Prostate gland (tissue), 2 donors: Measurements from ENCODE around the gene TMEM26.

Experiments used
- CTCF ChIP-seq, 4 experiments: fragments of 200-600 bp in 2 of 4; fragments of 450-650 bp in 2 of 4; sonication (generic) in 2 of 4; IDR thresholded peaks; 1 replicate in 3 of 4; 2 replicates in 1 of 4; pipeline ENCODE4 v1.5.1; 2016 to 2019; ENCODE audit warnings: antibody characterized with exemption in 4 of 4, mild to moderate bottlenecking in 2 of 4, moderate library complexity in 2 of 4
- POLR2A ChIP-seq: fragments of 450-650 bp; IDR thresholded peaks from one replicate; pipeline ENCODE4 v1.6.1; 2016; ENCODE audit warnings: antibody characterized with exemption, mild to moderate bottlenecking
- POLR2AphosphoS5 ChIP-seq: sonication (generic); formaldehyde crosslinking; IDR thresholded peaks from one replicate; pipeline ENCODE4 v1.6.1; 2017; ENCODE audit warnings: antibody characterized with exemption

DNA sequence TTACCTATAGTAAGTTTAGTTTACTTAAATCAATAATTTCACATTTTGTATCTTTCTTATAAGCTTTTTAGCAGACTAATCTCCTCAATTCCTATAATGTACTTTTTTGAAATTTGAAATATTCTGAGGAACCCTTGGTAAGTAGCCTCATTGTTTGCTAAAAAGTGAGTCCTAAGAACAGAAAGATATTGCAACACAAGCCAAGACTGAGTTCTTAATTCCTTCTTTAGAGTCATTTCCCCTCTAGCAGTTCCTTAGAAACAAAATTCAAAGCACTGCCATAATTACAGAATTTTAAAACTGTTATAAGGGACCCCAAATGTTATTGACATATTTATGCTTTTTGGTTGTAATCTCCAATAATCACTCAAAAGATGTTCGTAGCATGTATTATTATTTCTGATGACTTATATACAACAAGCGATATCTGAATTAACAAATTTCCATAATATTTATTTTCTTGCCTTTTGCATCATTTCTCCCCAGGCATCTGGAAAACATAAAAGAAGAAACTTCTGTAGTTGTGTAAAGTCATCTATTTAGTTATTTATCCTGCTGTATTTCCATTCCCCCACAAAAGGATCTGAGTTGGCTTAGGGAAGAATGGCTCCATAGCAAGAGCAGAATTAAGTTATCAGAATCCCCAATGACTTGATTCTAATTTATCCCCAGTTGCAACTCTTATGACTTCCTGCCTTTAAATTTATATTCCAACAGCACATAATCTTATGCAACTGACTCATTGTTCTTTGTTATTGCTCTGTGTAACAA, 67.8 kb downstream of the TMEM26 start:
- TF ChIP-seq POLR2A (no peak), CTCF (IDR thresholded peaks at IDR 0.05) (no peak), POLR2AphosphoS5 (no peak)
